ENCODE measurements around the gene DNAAF2.

- TF ChIP-seq CTCF (IDR thresholded peaks at IDR 0.05; ENCODE audit: low read depth, low read length, poor library complexity, severe bottlenecking): no peak
- TF ChIP-seq EZH2phosphoT487 (IDR thresholded peaks at IDR 0.05; ENCODE audit: borderline replicate concordance, low read length): no peak
Measured at GRCh38 chr14:49594347-49595091, 40.5 kb downstream of the DNAAF2 start.
